AG20443 (cell line): Measurements from ENCODE around the gene NHSL1.
A peak's percentile ranks its signal among the peaks of the same experiment; 100 is the strongest.

Experiments used
- DNase-seq: peaks from one replicate; pipeline ENCODE4 v3.0.0; 2012; ENCODE audit warnings: low spot score, mixed read lengths

The NHSL1 gene

DNA sequence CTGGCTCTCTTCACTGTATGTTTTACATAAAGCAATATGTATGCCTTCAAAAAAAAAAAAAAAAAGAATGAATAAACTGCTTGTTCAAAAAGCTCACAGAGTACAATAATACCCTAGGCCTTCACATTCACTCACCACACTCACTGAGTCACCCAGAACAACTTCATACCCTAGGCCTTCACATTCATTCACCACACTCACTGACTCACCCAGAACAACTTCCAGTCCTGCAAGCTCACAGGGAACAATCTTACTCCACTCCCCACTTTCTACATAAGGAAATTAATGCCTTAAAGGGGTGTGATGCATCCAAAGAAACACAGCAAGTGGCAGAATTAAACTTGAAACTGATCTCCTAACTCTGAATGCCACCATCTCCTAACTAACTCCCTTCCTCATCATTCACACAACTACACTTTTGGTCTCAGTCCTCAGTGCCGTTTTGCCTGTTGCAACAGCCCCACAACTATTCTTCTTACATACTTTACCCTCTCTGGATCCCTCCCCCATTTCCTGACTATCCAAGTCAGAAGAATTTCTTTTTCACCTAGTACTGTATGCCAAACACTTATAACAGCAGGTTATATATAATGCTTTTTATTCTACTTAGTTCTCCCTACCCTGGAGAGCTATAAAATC, 34.2 kb downstream of the NHSL1 start:
- peak; percentile 73 for DNase-seq

DNA sequence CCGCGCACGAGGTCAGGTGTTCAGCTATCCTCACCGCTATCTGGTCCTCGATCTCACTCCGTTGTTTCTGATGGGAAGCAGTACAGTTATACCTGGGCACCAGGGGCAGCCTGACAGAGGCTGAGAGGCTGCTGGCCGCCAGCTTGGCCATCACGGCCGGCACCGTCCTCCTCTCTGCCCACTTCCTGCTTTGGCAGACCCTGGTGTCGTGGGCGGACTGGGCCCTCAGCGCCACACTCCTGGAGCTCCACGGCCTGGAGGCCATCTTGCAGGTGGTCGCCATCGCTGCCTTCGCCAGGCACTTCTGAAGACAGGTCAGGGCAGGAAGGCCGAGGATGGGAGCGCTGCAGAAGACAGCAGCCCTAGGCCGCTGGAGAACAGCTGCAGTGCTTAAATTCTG, 35.2 kb downstream of the NHSL1 start:
- no peak for DNase-seq

DNA sequence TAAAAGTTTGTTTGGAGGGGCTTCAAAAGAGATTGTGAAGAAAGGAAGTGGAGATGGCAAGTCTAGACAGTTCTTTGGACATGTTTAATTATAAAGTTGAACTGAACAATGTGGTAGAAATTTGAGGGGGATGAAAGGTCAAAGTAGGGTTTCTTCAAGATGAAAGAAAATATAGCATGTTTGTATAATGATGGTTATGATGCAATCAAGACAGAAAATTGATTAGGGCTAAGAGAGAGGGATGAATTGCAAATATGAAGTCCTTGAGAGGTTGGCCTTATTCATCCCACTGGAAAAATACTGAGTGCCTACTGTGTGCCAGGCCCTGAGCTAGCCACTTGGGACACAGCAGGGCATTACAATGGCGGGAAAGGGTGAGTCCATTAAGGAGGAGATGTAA, 37.6 kb downstream of the NHSL1 start:
- no peak for DNase-seq

DNA sequence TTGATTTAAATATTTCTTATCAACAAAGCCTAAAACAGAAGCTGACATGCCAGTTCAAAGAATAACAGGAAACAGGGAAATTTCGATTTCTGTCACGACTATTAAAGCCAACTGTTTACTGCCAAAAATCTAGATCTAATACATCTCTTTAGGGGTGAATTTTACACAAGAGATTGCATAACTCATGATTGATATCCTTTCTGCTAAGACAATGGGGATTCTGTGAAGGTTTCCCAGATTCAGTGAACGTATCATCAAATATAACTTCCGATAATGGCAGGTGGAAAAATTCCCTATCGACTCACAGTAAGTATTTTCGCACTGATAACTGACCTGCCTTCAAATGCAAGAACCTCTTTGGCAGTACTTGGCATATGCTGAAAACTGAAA, 42.9 kb downstream of the NHSL1 start:
- no peak for DNase-seq

DNA sequence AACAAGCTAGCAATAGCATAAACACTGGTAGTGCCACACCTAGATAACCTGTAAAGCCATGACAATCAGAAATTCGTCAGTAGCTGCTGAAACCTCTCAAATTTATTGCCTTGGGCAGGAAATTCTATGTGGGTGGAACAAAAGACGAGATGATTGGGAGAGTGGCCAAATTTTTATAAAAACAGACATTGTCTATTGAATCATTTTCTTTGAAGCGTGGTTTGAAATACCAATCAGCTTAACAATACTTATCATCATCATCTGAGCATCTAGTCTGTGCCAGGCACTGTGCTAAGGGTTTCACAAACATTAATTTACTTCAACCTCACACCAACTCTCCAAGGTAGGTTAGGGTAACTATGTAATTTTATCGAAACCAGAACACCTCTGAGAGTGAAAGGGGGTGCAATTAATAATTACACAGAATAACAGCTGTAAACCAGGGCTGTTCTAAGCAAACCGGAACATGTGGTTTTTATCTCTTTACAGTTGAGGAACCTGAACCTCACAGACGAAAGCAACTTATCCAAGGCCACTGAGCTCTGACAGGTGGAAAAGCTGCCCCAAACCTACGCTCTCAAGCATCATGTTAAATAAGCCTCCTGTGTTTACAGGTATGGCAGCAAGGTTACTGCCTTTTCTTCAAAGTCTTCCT, 43.4 kb downstream of the NHSL1 start:
- no peak for DNase-seq

DNA sequence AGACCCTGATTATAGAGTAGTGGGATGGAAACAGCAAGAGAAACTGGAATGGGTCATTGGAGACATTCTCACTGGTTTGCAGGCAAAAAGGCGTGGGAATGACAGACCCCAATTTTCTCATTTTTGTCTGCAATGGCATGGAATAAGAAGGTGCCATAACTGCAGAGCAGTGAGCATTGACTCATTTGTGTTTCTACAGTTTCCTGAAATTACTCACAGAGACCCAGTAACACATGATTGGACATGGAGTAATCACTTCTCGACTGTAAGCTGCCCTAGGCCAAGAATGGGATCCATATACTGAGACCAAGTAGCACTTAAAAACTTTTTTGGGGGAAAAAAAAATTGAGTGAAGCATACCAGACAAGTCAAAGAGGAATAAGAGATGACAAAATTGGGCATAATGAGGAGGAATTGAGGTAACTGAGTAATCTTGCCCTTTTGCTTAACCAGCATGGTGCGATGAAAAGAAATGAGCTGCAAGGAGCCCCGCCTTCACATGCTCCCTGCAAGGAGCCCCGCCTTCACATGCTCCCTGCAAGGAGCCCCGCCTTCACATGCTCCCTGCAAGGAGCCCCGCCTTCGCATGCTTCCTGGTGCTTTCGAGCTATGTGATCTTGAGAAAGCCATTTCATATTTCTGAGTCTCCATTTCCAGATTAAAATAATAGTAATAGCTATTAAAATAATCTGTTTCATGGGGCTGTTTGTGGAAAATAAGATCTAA, 44.1 kb downstream of the NHSL1 start:
- no peak for DNase-seq

DNA sequence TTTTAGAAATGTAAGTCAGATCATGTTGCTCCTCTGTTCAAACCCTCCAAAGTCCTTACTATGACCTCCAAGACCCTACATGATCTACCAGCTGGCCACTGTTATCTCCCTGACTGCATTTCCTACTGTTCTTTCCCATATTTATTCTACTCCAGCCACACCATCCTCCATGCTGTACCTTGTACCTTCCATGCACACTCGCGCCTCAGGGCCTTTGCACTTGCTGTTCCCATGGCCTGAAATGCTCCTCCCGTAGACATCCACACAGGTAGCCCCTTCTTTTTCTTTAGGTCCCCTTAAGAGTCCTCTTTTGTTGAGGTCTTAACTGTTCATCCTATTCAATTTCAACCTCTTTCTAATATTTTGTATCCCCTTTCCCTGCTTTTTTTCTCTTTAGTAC, 48.3 kb downstream of the NHSL1 start:
- no peak for DNase-seq

DNA sequence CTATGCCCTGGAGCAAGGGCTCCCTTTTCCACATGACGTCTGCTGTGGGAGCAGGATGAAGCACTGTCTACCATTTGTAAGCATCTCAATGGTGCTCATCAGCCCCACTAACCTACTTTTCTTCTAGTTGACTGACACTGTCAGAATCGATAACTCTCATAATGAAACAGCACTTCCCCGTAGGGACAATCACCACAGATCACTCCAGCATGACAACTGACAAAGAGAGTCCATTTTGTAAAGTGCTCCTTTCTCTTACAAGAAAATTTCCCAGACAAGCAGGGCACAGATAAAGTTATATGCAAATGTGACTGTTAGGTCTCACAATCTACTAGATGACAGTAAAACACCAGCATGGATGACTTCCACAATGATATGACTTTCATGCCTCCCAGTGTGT, 48.8 kb downstream of the NHSL1 start:
- no peak for DNase-seq

DNA sequence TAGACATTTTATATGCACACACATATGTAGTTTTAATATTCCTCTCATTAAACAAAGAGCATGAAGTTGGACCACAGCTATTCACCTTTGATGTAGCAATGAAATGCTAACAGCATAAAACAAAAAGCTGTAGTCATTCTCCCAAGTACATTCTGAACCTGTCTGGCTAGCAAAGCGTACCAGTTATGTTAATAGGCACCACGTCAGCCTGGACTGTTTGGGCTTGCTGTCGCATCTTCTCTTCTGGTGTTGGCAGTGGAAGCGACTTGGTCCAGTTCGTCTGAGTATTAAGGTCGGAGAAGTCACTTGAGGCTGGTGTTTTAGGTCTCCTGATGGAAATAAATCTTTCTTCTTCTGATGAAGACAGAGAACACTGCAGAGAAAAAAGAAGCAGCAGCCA, 52.5 kb downstream of the NHSL1 start:
- no peak for DNase-seq

DNA sequence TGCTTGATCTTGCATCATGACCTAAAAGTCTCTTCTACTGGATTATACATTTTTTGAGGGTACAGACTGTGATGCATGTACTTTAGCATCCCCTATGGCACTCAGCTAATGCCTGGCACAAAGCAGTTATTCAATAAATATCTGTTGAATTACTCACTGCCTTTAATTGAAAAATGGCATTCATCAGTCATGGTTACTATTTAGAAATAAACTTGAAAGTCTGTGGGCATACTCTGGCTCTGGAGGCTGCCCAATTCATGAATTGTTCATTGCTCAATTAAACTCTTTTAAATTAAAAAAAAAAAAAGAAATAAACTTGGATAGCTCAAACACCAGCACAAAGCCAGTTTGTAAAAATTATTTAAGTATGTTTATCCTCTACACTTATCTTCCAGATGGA, 55.3 kb downstream of the NHSL1 start:
- no peak for DNase-seq

DNA sequence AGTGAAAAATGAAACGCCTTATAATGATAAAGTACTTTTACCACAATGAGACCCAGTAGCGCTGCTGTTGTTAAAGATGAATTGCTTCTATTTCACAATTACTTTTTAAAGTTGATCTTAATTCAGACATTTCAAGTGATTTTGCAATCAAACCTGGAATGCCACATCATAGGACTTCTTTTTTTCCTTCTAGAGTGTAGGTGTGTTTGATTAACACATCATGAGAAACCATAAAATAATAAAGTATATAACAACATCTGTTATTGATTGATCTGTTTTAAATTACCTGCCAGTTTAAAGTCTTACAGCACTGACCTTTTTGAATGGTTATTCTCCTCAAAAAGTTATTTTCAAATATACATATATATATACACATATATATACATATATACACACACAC, 56.6 kb downstream of the NHSL1 start:
- no peak for DNase-seq

DNA sequence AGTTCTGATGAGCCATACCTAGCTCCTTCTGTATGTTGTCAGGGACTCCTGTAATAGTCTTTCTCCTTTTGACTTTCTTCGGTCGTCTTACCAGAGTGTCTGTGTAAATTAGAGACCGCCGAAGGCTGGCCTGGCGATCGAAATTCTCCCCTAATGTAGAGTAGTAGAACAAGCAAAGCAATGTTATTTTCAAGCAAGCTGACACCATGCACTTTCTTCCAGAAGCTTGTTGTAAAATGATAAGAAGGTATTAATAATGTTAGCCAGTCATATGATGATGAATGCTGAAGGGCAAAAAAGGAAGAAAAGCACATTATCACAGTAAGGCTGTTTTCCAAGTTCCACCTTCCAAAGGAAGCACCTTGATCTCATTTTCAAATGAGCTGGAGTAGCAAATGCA, 57.3 kb downstream of the NHSL1 start:
- no peak for DNase-seq

DNA sequence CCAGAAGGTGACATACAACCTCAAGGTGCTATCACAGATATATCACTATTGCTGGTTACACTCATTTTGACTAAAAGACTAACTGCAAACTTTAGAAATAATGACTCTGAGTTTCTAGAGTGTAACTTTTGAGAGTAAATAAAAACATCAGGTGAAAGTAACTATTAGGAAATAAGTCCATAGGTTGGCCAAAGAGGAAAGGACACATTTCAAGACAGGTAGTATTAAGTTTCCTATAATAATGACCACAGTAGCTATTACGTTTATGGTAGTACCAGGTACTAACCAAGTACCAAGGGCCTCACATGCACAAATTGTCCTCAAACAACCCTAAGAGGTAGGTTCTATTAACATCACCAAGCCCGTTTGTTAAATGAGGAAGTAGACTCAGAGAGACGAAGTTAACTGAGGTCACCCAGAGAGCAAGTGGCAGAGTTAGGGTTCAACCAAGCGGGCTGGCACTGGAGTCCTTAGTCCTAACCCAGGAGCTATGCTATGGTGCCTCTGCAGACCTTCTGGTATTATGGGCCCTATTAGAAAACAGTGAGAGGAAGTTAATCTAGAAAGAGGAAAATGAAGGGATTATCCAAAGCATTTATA, 58.4 kb downstream of the NHSL1 start:
- DNase-seq, result no peak

DNA sequence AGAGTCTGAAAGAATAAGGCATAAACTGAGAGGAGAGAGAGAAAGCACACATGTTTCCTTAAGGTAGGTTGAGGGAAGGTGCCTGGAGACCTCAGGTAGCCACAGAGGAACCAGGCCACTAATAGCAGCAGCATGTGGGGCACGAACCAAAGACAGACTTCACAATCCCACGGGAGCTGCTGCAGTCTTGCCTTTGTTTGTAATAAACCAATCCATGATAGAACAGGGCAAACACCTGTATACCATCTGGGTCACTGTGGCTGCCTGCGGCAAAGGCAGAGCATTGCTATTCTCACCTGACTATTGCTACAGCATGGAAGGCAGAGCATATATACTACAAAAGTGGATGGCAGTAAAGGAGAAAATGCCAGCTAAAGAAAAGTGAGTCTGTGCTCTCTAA, 59.0 kb downstream of the NHSL1 start:
- DNase-seq, result no peak

DNA sequence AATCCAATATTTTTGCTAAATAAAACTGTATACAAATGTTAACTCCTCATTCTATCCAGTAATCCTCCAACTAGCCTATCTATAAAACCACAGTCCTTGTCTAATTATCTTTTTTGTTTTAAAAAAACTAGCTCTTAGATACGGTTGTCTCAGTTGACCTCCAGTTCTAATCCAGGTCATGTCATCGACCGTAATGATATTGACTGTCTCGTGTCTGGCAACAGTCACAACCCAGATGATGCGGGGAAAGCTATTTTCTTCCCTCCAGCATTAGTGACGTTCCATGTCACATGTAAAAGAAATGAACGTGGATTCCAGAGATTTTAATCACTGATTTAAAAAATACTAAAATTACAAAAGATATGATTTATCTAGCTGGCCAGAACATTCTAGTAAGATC, 59.7 kb downstream of the NHSL1 start:
- no peak for DNase-seq

DNA sequence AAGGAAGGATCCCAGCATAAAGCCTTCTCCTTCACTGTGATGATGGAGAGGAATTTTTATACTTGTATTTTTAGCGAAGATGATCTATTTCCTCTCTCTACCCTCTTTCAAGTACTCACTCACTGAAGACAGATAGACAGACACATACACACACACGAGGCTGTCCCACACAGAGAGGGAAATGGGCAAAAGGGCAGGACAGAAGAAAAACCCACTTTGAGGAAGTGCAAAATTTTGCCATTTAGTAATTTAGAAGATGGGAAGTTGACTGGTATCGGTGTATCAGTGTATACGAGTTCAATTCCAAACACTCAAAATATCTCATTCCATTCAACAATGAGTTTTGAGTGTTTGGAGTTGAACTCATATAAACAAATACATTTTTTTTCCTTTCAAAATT, 64.4 kb downstream of the NHSL1 start:
- DNase-seq, result no peak

DNA sequence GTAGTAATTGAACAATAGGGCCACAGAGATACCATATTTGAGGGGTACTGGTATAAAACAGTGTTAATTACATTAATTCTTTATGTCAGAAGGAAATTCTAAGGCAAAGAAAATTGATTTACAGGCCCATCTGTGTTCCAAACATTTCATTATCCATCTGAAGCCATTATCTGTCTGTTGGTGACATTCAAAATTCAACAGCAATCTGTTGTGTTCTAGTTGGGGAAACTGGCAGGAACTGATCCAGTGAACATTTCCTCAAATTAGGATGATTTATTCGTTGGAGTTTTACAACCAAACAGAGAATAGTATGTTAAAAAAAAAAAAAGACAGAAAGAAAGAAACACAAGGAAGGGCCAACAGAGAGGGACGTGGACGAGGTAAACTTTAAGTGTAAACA, 65.2 kb downstream of the NHSL1 start:
- DNase-seq, result no peak

DNA sequence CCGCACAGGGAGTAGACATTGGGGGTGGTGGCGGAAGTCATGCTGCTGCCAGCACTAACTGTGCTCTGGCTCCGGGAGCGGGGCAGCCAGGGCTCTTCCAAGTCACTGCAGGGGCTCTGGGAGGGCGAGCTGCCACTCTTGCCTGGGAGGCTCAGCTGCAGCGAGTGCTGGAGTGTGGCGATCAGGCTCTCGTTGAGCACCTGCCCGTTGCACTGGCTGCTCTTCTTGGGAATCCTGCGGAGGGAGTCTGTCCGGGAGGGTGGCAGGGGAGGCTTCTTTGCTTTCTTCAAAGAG, 67.3 kb downstream of the NHSL1 start:
- no peak for DNase-seq

DNA sequence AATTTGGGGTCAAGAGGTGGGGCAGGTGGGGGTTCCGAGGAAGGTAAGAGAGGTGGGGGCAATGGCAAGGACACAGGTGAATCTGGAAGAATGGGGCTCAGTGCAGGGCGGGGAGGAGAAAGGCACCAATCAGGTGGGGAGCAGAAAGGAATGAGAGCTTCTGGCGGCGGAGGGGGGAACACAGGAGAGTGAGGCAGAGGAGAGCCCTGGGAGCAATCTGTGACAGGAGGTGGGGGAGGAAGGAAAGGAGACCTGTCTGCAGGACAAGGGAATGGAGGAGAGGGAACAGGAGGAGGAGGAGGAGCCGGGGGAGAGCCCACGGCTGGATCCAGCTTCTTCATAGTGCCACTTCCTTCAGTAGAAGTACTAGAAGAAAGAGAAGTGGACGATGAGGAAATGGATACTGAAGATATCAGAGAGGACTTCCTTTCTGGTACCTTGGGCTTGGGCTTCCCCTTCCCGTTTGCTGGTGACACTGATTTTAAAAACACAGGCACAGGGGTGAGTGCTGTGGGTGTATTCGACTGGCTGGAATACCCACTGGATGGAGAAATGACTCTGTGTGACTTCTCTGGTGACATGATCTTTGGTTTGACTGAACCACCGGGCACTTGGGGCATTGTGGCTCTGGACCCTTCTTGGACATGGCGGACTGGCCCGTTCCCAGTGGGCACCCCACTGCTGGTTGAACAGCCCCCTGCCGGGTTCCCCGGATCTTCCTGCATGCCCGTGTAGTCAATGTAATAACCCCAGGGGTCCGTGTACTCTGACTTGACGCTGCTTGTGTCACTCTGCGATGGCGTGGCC, 67.8 kb downstream of the NHSL1 start:
- DNase-seq, result no peak

DNA sequence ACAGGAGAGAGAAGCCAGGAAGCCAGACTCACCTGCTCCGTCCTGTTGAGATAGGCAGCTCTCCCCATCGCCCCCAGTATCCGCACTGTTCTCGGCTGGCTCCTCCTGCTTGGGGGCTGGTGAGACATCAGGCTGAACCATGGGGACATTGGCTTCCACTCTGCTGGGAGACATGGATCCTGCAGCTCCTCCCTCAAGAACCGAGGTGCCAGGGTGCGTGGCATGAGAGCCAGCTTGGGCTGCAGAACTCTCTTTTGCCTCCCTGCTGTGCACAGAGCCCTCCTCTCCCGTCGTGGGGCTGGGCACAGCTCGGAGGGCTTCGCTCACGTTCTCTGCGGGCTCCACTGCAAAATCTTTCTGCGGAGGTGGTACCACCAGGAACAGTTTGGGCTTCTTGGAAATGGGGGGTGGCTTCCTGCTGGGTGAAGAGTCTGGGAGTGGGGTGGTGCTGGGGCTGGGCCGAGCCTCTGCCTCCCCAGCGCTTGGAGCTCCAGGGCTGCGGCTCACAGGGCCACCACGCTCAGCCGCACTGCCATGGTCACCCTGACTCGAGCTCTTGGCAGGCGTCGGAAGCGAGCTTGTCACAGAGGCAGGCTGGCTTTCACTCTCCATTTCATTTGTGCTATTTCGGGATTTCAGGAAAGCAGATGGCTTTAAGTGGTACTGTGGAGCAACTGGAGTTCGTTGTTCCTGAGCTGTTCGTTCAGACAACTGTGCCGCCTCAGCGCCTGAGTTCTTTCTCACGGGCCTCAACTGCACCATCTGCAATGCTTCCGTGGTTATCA, 68.7 kb downstream of the NHSL1 start:
- DNase-seq, result no peak

DNA sequence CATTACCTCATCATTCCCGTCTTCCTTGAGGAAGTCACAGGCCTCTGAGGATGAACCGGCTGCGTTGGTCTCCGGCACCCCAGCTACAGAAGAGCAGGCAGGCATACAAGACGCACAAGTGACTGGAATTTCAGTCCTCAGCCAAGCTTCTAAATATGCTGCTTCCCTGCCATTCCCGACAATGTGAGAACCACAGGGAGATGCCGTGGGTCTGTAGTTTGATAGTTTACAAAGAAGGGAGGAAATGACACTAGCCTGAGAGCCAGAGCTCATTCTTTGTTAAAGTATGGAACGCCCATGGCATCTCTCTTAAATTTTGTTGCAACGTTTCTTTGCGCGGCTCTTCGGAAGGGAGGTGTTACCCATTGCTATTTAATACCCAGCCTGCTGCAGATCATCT, 69.5 kb downstream of the NHSL1 start:
- no peak for DNase-seq
